GM18502 (cell line): ENCODE measurements around the gene KLK11.
"Not testable (repeated sequence)": the region's sequence is repeated elsewhere in the genome, so short reads cannot be mapped to it uniquely, and the experiment has no call there.

Experiments used
- ATAC-seq: cut with Tn5 transposase; IDR thresholded peaks from one replicate; pipeline ENCODE4 v1.9.1; 2021; ENCODE audit warnings: mild to moderate bottlenecking; ENCODE audit not compliant: unreplicated experiment, poor library complexity

KLK11 gene

GRCh38 chr19:51009061-51009891 lies 17.1 kb downstream of the KLK11 start:
- ATAC-seq: no peak

- ATAC-seq: no peak
Observed at GRCh38 chr19:51007488-51007887, 18.9 kb downstream of the KLK11 start.

GRCh38 chr19:51006406-51006805 lies 20.0 kb downstream of the KLK11 start:
- ATAC-seq: no peak

- no peak for ATAC-seq
Observed at GRCh38 chr19:51005248-51005647, 21.2 kb downstream of the KLK11 start.

GRCh38 chr19:51003316-51003715 lies 23.1 kb downstream of the KLK11 start:
- ATAC-seq: no peak

GRCh38 chr19:51002542-51003311 lies 23.7 kb downstream of the KLK11 start:
- ATAC-seq: no peak

- ATAC-seq: no peak
Observed at GRCh38 chr19:51002089-51002532, 24.3 kb downstream of the KLK11 start.

- no peak for ATAC-seq
Observed at GRCh38 chr19:51001515-51001914, 24.9 kb downstream of the KLK11 start, which contains the start of gene KLK8. TSS of gene KLK8 (minus strand) at chr19:51001604. CDS start at chr19:51001167, 437 bp downstream.

- no peak for ATAC-seq
Observed at GRCh38 chr19:51000981-51001380, 25.4 kb downstream of the KLK11 start.

GRCh38 chr19:51000426-51000825 lies 26.0 kb downstream of the KLK11 start:
- no peak for ATAC-seq

- no peak for ATAC-seq
Observed at GRCh38 chr19:50998686-50999085, 27.7 kb downstream of the KLK11 start.

GRCh38 chr19:50998061-50998460 lies 28.4 kb downstream of the KLK11 start:
- ATAC-seq: no peak

GRCh38 chr19:50994129-50994528 lies 32.3 kb downstream of the KLK11 start:
- no peak for ATAC-seq

- no peak for ATAC-seq
Observed at GRCh38 chr19:50992666-50993035, 33.8 kb downstream of the KLK11 start.

GRCh38 chr19:50984416-50984815 lies 42.0 kb downstream of the KLK11 start:
- ATAC-seq: not testable (repeated sequence)

GRCh38 chr19:50983625-50984292 lies 42.7 kb downstream of the KLK11 start, which contains the start of gene KLK7:
TSS of gene KLK7 (minus strand) at chr19:50983917. CDS start at chr19:50982399, 1,518 bp downstream.
- no peak for ATAC-seq

- no peak for ATAC-seq
Observed at GRCh38 chr19:50982186-50982585, 44.2 kb downstream of the KLK11 start.

GRCh38 chr19:50981587-50982146 lies 44.7 kb downstream of the KLK11 start:
- no peak for ATAC-seq

GRCh38 chr19:50980208-50980607 lies 46.2 kb downstream of the KLK11 start:
- ATAC-seq: no peak

GRCh38 chr19:50979758-50980157 lies 46.7 kb downstream of the KLK11 start:
- ATAC-seq: no peak
